GM23248 (cell line): ENCODE measurements around the gene PLD5. TPM values are rescaled to one million over a fixed set of nuclear protein-coding genes. Genes with fewer than 3 reads are reported as not detected.
"Not testable (repeated sequence)": the region's sequence is repeated elsewhere in the genome, so short reads cannot be mapped to it uniquely, and the experiment has no call there.

Experiments
- DNase-seq: peaks from one replicate; pipeline ENCODE4 v3.0.0-alpha.2; 2015
- H2AFZ ChIP-seq: fragments of 200-600 bp; sonication (generic); 2 replicates; pipeline ENCODE4 v1.6.1; 2016; ENCODE audit warnings: antibody characterized with exemption
- H3F3A ChIP-seq: fragments of 200-600 bp; sonication (generic); 2 replicates; pipeline ENCODE4 v1.6.1; 2016; ENCODE audit warnings: mild to moderate bottlenecking, antibody characterized with exemption, mixed run types; ENCODE audit not compliant: insufficient read depth
- H3K27ac ChIP-seq: fragments of 200-600 bp; sonication (generic); 2 replicates; pipeline ENCODE4 v1.5.1; 2016; ENCODE audit warnings: mild to moderate bottlenecking
- H3K27me3 ChIP-seq: fragments of 200-600 bp; sonication (generic); replicated peaks from 2 replicates; pipeline ENCODE4 v1.6.1; 2016; ENCODE audit warnings: mild to moderate bottlenecking; ENCODE audit not compliant: insufficient read depth
- H3K36me3 ChIP-seq: fragments of 200-600 bp; sonication (generic); 2 replicates; pipeline ENCODE4 v1.6.1; 2016; ENCODE audit warnings: low read depth, mild to moderate bottlenecking
- H3K4me1 ChIP-seq: fragments of 200-600 bp; sonication (generic); 2 replicates; pipeline ENCODE4 v1.6.1; 2016; ENCODE audit warnings: mild to moderate bottlenecking; ENCODE audit not compliant: insufficient read depth
- H3K4me2 ChIP-seq: fragments of 200-600 bp; sonication (generic); one replicate; pipeline ENCODE4 v1.6.1; 2016; ENCODE audit warnings: mild to moderate bottlenecking; ENCODE audit not compliant: unreplicated experiment
- H3K4me3 ChIP-seq: fragments of 200-600 bp; sonication (generic); 2 replicates; pipeline ENCODE4 v1.5.1; 2016; ENCODE audit warnings: mild to moderate bottlenecking
- H3K79me2 ChIP-seq: fragments of 200-600 bp; sonication (generic); 2 replicates; pipeline ENCODE4 v1.6.1; 2016; ENCODE audit warnings: mild to moderate bottlenecking; ENCODE audit not compliant: insufficient read depth
- H3K9ac ChIP-seq: fragments of 200-600 bp; sonication (generic); 2 replicates; pipeline ENCODE4 v1.6.1; 2016; ENCODE audit warnings: mild to moderate bottlenecking
- H3K9me2 ChIP-seq: fragments of 200-600 bp; sonication (generic); 2 replicates; pipeline ENCODE4 v1.6.1; 2016; ENCODE audit warnings: mixed run types, mild to moderate bottlenecking, moderate library complexity; ENCODE audit not compliant: insufficient read depth
- H3K9me3 ChIP-seq: fragments of 200-600 bp; sonication (generic); one replicate; pipeline ENCODE4 v1.6.1; 2017; ENCODE audit warnings: low read depth
- H4K20me1 ChIP-seq: fragments of 200-600 bp; sonication (generic); 2 replicates; pipeline ENCODE4 v1.6.0; 2016; ENCODE audit not compliant: insufficient read depth
- EZH2 ChIP-seq: fragments of 200-600 bp; sonication (generic); IDR thresholded peaks from 2 replicates; pipeline ENCODE4 v1.6.1; 2018; ENCODE audit warnings: antibody characterized with exemption, mild to moderate bottlenecking; ENCODE audit not compliant: insufficient read depth, poor library complexity, severe bottlenecking
- EZH2phosphoT487 ChIP-seq: fragments of 200-600 bp; sonication (generic); IDR thresholded peaks from 2 replicates; pipeline ENCODE4 v1.6.1; 2018; ENCODE audit warnings: antibody characterized with exemption, moderate library complexity, mild to moderate bottlenecking, low read depth; ENCODE audit not compliant: insufficient read depth
- WGBS, 2 experiments: methylation state at CpG; one replicate each; pipeline ENCODE4 v1.1.6; 2015 to 2017; ENCODE audit warnings: low lambda C conversion rate in 2 of 2, low coverage in 1 of 2; ENCODE audit errors: missing lambda C conversion rate in 2 of 2; 5-methylcytosine and 5-hydroxymethylcytosine counted together
- in situ Hi-C: fragments of 300-500 bp; cut with MboI; formaldehyde crosslinking; loops from 2 replicates; pipeline ENCODE4 v1.15.0; 2020
- polyA plus RNA-seq: library from polyadenylated mRNA; unstranded; fragments of >200 nt; fragmentation: Nextera tagmentation; extraction: Ambion mirVana; gene quantifications from 2 replicates; pipeline ENCODE4 v1.2.1, GENCODE V29; 2016
- total RNA-seq: library from RNA; depleted of rRNA; stranded (reverse); fragments of >200 nt; shearing (Covaris generic); gene quantifications from 2 replicates; pipeline ENCODE4 v1.2.3, GENCODE V29; 2014

The PLD5 gene
- total and polyA plus RNA-seq, 2 experiments from 2014 or later = 0.14 TPM; not detected in 1

GRCh38 chr1:242349636-242350035, 174.9 kb downstream of the PLD5 start:
- Histone ChIP-seq H3K4me3 (no peak overlapping the region), H2AFZ (no peak overlapping the region), H3K36me3 (no peaks in the 10 kb centered on the region), H3K4me2 (no peak overlapping the region), H3K9me3 (no peaks in the 10 kb centered on the region), H3K27ac (no peak overlapping the region), H4K20me1 (no peaks in the 10 kb centered on the region), H3K27me3 (no peaks in the 10 kb centered on the region), H3K9ac (no peak overlapping the region), H3K79me2 (no peaks in the 10 kb centered on the region), H3K4me1 (no peaks in the 10 kb centered on the region), H3K9me2 (no peaks in the 10 kb centered on the region), H3F3A (no peaks in the 10 kb centered on the region)
- in situ Hi-C loops = no loop called here
- WGBS, 2 experiments = 8 to 11% methylated on average over 1 of the region's 1 CpG
- no peak for DNase-seq
- no peak for TF ChIP-seq EZH2
- TF ChIP-seq EZH2phosphoT487 = no peak

DNA sequence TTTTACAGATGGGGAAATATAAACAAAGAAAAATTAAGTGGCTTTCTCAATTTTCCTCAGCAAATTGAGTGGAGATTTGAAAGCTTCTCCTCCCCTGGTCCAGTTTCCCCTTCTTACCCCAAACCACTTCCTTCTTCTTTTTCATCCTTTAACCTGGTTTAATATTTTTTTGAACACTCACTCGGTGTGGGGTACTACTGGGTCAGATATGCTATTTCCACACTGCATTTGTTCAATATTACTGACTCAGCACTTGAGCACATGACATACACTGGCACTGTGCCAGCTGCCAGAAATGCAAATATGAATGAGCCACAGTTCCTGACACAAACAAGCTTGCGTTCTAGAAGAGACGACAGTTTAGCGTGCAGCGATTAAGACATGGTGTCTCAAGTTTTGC, 193.6 kb downstream of the PLD5 start:
- 17 to 21% methylated on average over 5 of the region's 5 CpGs for WGBS, 2 experiments
- H3K9me3 ChIP-seq, H4K20me1 ChIP-seq, H3F3A ChIP-seq, H3K27me3 ChIP-seq, H3K4me2 ChIP-seq, H3K4me1 ChIP-seq, DNase-seq, H3K9me2 ChIP-seq, H3K27ac ChIP-seq, H3K4me3 ChIP-seq, in situ Hi-C loops, H3K9ac ChIP-seq, H3K79me2 ChIP-seq, H3K36me3 ChIP-seq, H2AFZ ChIP-seq: not testable (repeated sequence)

DNA sequence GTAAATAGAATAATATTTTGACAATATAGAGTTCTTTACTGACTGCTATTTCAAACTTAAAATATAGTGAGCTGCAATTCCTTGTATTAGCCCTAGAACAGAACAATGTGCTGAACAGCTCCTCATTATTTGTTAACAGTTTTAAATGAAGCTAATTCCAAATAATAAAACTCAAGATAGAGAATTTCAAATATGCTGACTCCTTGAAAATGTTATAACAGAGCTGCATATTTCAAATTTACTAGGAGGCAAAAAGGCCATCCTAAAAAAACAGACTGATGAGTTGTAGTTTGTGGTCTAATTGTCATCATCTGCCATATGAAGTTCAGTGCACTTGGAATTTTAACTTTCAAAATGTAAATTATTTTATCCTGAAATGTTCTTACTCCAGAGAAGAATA, 197.1 kb downstream of the PLD5 start:
- H3F3A ChIP-seq, H3K4me1 ChIP-seq, H4K20me1 ChIP-seq, DNase-seq, H3K27ac ChIP-seq, H3K36me3 ChIP-seq, H3K27me3 ChIP-seq, H3K4me3 ChIP-seq, in situ Hi-C loops, H3K79me2 ChIP-seq, H3K9ac ChIP-seq, H2AFZ ChIP-seq, H3K4me2 ChIP-seq, H3K9me3 ChIP-seq, H3K9me2 ChIP-seq: not testable (repeated sequence)

GRCh38 chr1:242321981-242322380, 202.5 kb downstream of the PLD5 start:
- H3K27me3 ChIP-seq, H3F3A ChIP-seq, H3K4me2 ChIP-seq, H3K36me3 ChIP-seq, H3K9me3 ChIP-seq, H3K9me2 ChIP-seq, in situ Hi-C loops, H3K27ac ChIP-seq, H3K79me2 ChIP-seq, H2AFZ ChIP-seq, H3K9ac ChIP-seq, H4K20me1 ChIP-seq, H3K4me3 ChIP-seq, H3K4me1 ChIP-seq: not testable (repeated sequence)
- DNase-seq = peak; percentile 0
- WGBS, 2 experiments = 11 to 12% methylated on average over 7 of the region's 7 CpGs

DNA sequence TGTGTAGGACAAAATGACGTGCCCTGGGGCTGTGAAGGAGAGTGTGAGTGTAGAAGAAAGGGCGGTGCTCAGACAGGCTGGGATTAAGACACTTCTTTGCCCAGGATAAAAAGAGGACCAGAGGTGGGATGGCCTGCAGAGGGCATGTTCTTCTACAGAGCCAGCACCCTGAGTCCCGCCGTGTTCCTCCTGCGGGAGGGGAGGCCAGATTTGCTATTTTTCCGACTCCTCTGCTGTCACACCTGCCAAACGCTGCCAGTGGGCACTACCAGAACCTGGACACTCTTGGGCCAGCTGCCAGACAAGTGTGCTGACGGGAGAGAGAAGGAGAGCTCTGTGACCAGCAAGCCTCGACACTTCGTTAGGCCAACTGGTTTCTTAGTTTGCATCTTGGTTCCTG, 206.4 kb downstream of the PLD5 start:
- no peaks in the 10 kb centered on the region for H4K20me1 ChIP-seq
- H3K9me3 ChIP-seq = no peaks in the 10 kb centered on the region
- no peak overlapping the region for H3K4me2 ChIP-seq
- H3K9ac ChIP-seq = no peak overlapping the region
- H3K9me2 ChIP-seq = no peaks in the 10 kb centered on the region
- H3K27ac ChIP-seq = no peak overlapping the region
- H3K79me2 ChIP-seq = no peaks in the 10 kb centered on the region
- TF ChIP-seq EZH2 (no peak), EZH2phosphoT487 (no peak)
- H3K4me1 ChIP-seq = no peaks in the 10 kb centered on the region
- no peaks in the 10 kb centered on the region for H3K27me3 ChIP-seq
- H3F3A ChIP-seq = no peaks in the 10 kb centered on the region
- no peak overlapping the region for H3K4me3 ChIP-seq
- WGBS, 2 experiments = 25 to 36% methylated on average over 10 of the region's 10 CpGs
- no peak for DNase-seq
- no peaks in the 10 kb centered on the region for H3K36me3 ChIP-seq
- in situ Hi-C loops = no loop called here
- H2AFZ ChIP-seq = no peak overlapping the region

GRCh38 chr1:242314865-242315264, 209.6 kb downstream of the PLD5 start:
- H4K20me1 ChIP-seq, H3K79me2 ChIP-seq, H3K9me2 ChIP-seq, H2AFZ ChIP-seq, H3K4me2 ChIP-seq, DNase-seq, H3K4me1 ChIP-seq, H3K9me3 ChIP-seq, H3K27ac ChIP-seq, H3K4me3 ChIP-seq, H3K9ac ChIP-seq, in situ Hi-C loops, H3K36me3 ChIP-seq, H3K27me3 ChIP-seq, H3F3A ChIP-seq: not testable (repeated sequence)
- WGBS, 2 experiments = 3 to 8% methylated on average over 1 of the region's 1 CpG

DNA sequence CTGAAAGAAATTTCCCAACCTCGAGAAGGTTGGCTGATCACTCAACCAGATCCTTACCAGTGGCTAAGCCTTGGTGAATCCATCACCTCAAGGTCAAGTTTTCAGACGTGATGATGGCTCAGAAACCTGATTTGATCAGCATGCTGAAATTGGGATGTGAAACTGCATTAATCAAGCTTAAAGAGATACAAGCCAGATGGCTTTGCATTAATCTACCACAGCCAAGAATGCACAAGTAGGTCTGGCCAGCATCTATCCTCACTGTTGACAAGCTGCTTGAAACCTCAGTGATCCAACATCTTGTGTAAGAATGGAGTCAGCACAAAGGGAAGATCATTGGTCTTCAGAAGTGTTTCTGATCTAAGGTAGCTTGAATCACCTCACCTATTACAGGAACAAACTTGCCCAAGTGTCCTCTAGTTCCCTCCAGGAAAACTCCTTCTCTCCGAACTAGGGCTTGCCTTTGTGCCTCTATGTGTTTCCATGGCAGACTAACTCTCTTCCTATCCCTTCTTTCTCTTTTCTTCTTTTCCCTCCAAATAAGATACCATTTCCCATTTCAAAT, 210.3 kb downstream of the PLD5 start:
- H3K27me3 ChIP-seq, H3K36me3 ChIP-seq, H3F3A ChIP-seq, DNase-seq, H3K4me3 ChIP-seq, H4K20me1 ChIP-seq, H3K79me2 ChIP-seq, H3K9me3 ChIP-seq, H3K4me1 ChIP-seq, H2AFZ ChIP-seq, in situ Hi-C loops, H3K9ac ChIP-seq, H3K4me2 ChIP-seq, H3K9me2 ChIP-seq, H3K27ac ChIP-seq: not testable (repeated sequence)
- WGBS, 2 experiments = 7 to 12% methylated on average over 3 of the region's 3 CpGs
